ENCODE results near the gene RNF214.

RNF214 gene

GRCh38 chr11:117212697-117213355, 19.6 kb upstream of the RNF214 start:
- H2AFZ ChIP-seq (ENCODE audit: low read length): no peak overlapping the region
- no peaks in the 10 kb centered on the region for H4K20me1 ChIP-seq (ENCODE audit: insufficient read depth, low read length, poor library complexity, severe bottlenecking)
- no peaks in the 10 kb centered on the region for H3K79me2 ChIP-seq (ENCODE audit: insufficient read depth, low read length)
- H3K27me3 ChIP-seq (ENCODE audit: insufficient read depth, low read length, poor library complexity, severe bottlenecking): no peaks in the 10 kb centered on the region
- H3K9me2 ChIP-seq (replicated peaks; ENCODE audit: low read depth, low read length): no peaks in the 10 kb centered on the region
- no peaks in the 10 kb centered on the region for H3K4me1 ChIP-seq (ENCODE audit: insufficient read depth, low read length, poor library complexity, severe bottlenecking)
- no peaks in the 10 kb centered on the region for H3F3A ChIP-seq (ENCODE audit: low read depth)
- no peak overlapping the region for H3K4me2 ChIP-seq (ENCODE audit: low read depth, low read length, poor library complexity, severe bottlenecking)
- H3K9ac ChIP-seq (ENCODE audit: low read depth, low read length, poor library complexity, severe bottlenecking): no peak overlapping the region
- H3K36me3 ChIP-seq (ENCODE audit: insufficient read depth, low read length): peaks cover 14% of the 10 kb centered on the region; the same call in 1 of the 2 replicates
- TF ChIP-seq CTCF (conservative IDR thresholded peaks at IDR 0.05; ENCODE audit: low read length) (no peak), EZH2phosphoT487 (IDR thresholded peaks at IDR 0.05; ENCODE audit: borderline replicate concordance) (no peak)
- no peak overlapping the region for H3K4me3 ChIP-seq (ENCODE audit: low read length, poor library complexity, severe bottlenecking)
- H3K9me3 ChIP-seq (ENCODE audit: insufficient read depth, low read depth, low read length): no peaks in the 10 kb centered on the region

GRCh38 chr11:117214404-117215110, 17.9 kb upstream of the RNF214 start:
- H3K4me3 ChIP-seq (ENCODE audit: low read length, poor library complexity, severe bottlenecking): no peak overlapping the region
- no peaks in the 10 kb centered on the region for H3F3A ChIP-seq (ENCODE audit: low read depth)
- H3K36me3 ChIP-seq (ENCODE audit: insufficient read depth, low read length): peaks cover 31% of the 10 kb centered on the region; the same call in 1 of the 2 replicates
- no peaks in the 10 kb centered on the region for H4K20me1 ChIP-seq (ENCODE audit: insufficient read depth, low read length, poor library complexity, severe bottlenecking)
- H3K4me1 ChIP-seq (ENCODE audit: insufficient read depth, low read length, poor library complexity, severe bottlenecking): no peaks in the 10 kb centered on the region
- no peak overlapping the region for H2AFZ ChIP-seq (ENCODE audit: low read length)
- no peaks in the 10 kb centered on the region for H3K27me3 ChIP-seq (ENCODE audit: insufficient read depth, low read length, poor library complexity, severe bottlenecking)
- H3K9me2 ChIP-seq (replicated peaks; ENCODE audit: low read depth, low read length): no peaks in the 10 kb centered on the region
- H3K9me3 ChIP-seq (ENCODE audit: insufficient read depth, low read depth, low read length): no peaks in the 10 kb centered on the region
- no peaks in the 10 kb centered on the region for H3K79me2 ChIP-seq (ENCODE audit: insufficient read depth, low read length)
- TF ChIP-seq CTCF (conservative IDR thresholded peaks at IDR 0.05; ENCODE audit: low read length) (no peak), EZH2phosphoT487 (IDR thresholded peaks at IDR 0.05; ENCODE audit: borderline replicate concordance) (no peak)
- no peak overlapping the region for H3K9ac ChIP-seq (ENCODE audit: low read depth, low read length, poor library complexity, severe bottlenecking)
- no peak overlapping the region for H3K4me2 ChIP-seq (ENCODE audit: low read depth, low read length, poor library complexity, severe bottlenecking)

- TF ChIP-seq CTCF (conservative IDR thresholded peaks at IDR 0.05; ENCODE audit: low read length): no peak
- no peak for TF ChIP-seq EZH2phosphoT487 (IDR thresholded peaks at IDR 0.05; ENCODE audit: borderline replicate concordance)
- no peaks in the 10 kb centered on the region for H3K4me1 ChIP-seq (ENCODE audit: insufficient read depth, low read length, poor library complexity, severe bottlenecking)
- H3K36me3 ChIP-seq (ENCODE audit: insufficient read depth, low read length): peaks cover 32% of the 10 kb centered on the region; the same call in 1 of the 2 replicates
- H3K4me2 ChIP-seq (ENCODE audit: low read depth, low read length, poor library complexity, severe bottlenecking): no peak overlapping the region
- H3K9me2 ChIP-seq (replicated peaks; ENCODE audit: low read depth, low read length): no peaks in the 10 kb centered on the region
- H3K4me3 ChIP-seq (ENCODE audit: low read length, poor library complexity, severe bottlenecking): no peak overlapping the region
- no peaks in the 10 kb centered on the region for H3K79me2 ChIP-seq (ENCODE audit: insufficient read depth, low read length)
- H2AFZ ChIP-seq (ENCODE audit: low read length): no peak overlapping the region
- H3K9me3 ChIP-seq (ENCODE audit: insufficient read depth, low read depth, low read length): no peaks in the 10 kb centered on the region
- no peak overlapping the region for H3K9ac ChIP-seq (ENCODE audit: low read depth, low read length, poor library complexity, severe bottlenecking)
- no peaks in the 10 kb centered on the region for H3K27me3 ChIP-seq (ENCODE audit: insufficient read depth, low read length, poor library complexity, severe bottlenecking)
- no peaks in the 10 kb centered on the region for H4K20me1 ChIP-seq (ENCODE audit: insufficient read depth, low read length, poor library complexity, severe bottlenecking)
- H3F3A ChIP-seq (ENCODE audit: low read depth): no peaks in the 10 kb centered on the region
Measured at GRCh38 chr11:117217141-117218084, 15.1 kb upstream of the RNF214 start.
